Effector CD8-positive, alpha-beta T cell (primary cell): ENCODE measurements around the gene KLHL3.

Experiments
- DNase-seq: peaks from one replicate; lab custom pipeline; 2025; lab: John Stamatoyannopoulos, UW

KLHL3 gene

GRCh38 chr5:137632716-137633115 lies 103.2 kb downstream of the KLHL3 start:
- DNase-seq: no peak

- DNase-seq: no peak
Observed at GRCh38 chr5:137631453-137631852, 104.4 kb downstream of the KLHL3 start.

- DNase-seq: no peak
Observed at GRCh38 chr5:137630972-137631370, 104.9 kb downstream of the KLHL3 start.

GRCh38 chr5:137630216-137630971 lies 105.5 kb downstream of the KLHL3 start:
- DNase-seq: no peak

GRCh38 chr5:137629646-137630045 lies 106.2 kb downstream of the KLHL3 start:
- no peak for DNase-seq

GRCh38 chr5:137627706-137628105 lies 108.2 kb downstream of the KLHL3 start:
- DNase-seq: no peak

- no peak for DNase-seq
Observed at GRCh38 chr5:137627293-137627692, 108.6 kb downstream of the KLHL3 start.

GRCh38 chr5:137624786-137625349 lies 111.0 kb downstream of the KLHL3 start:
- no peak for DNase-seq

- no peak for DNase-seq
Observed at GRCh38 chr5:137622850-137623249, 113.0 kb downstream of the KLHL3 start.

GRCh38 chr5:137621861-137622823 lies 113.7 kb downstream of the KLHL3 start:
- no peak for DNase-seq

GRCh38 chr5:137621306-137621705 lies 114.6 kb downstream of the KLHL3 start:
- DNase-seq: no peak

- DNase-seq: no peak
Observed at GRCh38 chr5:137619191-137619870, 116.6 kb downstream of the KLHL3 start.

- DNase-seq: no peak
Observed at GRCh38 chr5:137618476-137618875, 117.4 kb downstream of the KLHL3 start.

- DNase-seq: no peak
Observed at GRCh38 chr5:137617528-137618205, 118.2 kb downstream of the KLHL3 start.

- DNase-seq: no peak
Observed at GRCh38 chr5:137616046-137616445, 119.8 kb downstream of the KLHL3 start.

- no peak for DNase-seq
Observed at GRCh38 chr5:137615171-137615775, 120.6 kb downstream of the KLHL3 start.

GRCh38 chr5:137613554-137614265 lies 122.2 kb downstream of the KLHL3 start:
- DNase-seq: no peak

GRCh38 chr5:137612576-137612975 lies 123.3 kb downstream of the KLHL3 start:
- DNase-seq: no peak

GRCh38 chr5:137611794-137612435 lies 124.0 kb downstream of the KLHL3 start:
- DNase-seq: no peak
